SU-DHL-6 (cell line): ENCODE measurements around the gene METTL6.

ENCODE experiments used
- CTCF ChIP-seq: fragments of 200-600 bp; sonication (generic); IDR thresholded peaks from one replicate; pipeline ENCODE4 v1.5.1; 2017; ENCODE audit warnings: antibody characterized with exemption, mild to moderate bottlenecking, low read length, moderate library complexity; ENCODE audit not compliant: insufficient read depth, poor library complexity, severe bottlenecking
- EZH2phosphoT487 ChIP-seq: fragments of 200-600 bp; sonication (generic), shearing (Covaris generic); conservative IDR thresholded peaks from 2 replicates; pipeline ENCODE4 v1.6.1; 2018; ENCODE audit warnings: mild to moderate bottlenecking, antibody characterized with exemption, low read length, moderate library complexity, mixed read lengths

DNA sequence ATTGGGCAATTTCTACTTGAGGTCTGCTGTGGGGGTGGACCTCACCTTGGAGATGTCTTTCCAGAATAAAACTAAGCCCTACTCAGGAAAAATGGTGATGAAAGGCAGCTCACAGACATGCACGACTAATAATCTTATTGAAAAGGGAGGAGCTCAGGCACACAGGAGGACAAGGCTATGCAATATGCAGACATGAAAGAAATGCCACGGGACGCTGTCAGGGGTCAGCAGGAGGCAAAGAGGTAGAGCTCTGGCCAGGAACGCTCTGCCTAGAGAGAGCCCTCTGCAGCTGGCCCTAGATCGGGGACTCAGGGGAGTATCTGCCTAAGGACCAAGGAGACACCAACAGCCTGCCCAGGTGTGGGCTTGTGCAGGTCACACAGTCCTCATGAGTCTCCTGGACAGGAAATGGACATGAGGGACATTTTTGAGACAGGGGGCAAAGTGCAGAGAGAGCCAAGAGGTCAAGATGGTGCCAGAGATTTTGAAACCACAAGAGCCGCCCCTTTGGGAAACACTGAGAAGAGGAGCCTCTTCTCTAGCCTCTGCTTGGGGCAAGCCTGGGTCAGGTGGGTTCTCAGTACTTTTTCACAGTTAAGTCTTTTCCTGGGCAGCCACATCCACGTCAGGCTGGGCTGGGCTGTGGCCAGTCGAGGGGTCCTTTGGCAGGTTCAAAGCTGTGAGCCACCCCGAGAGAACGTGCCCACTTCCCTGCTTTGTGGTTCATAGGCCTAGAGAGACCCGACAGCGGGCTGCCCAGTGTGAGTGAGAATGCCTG is 23.3 kb upstream of the METTL6 start:
- TF ChIP-seq CTCF (no peak), EZH2phosphoT487 (no peak)
